T47D (cell line): ENCODE results near the gene ZNF385B.
A peak's percentile ranks its signal among the peaks of the same experiment; 100 is the strongest.

Source experiments
- DNase-seq, 2 experiments: peaks; one replicate each; pipeline versions ENCODE4 v3.0.0 to v3.0.0-alpha.2; 2011 to 2012; ENCODE audit warnings: low read depth in 1 of 2, low spot score in 1 of 2
- JUND ChIP-seq: IDR thresholded peaks from 2 replicates; pipeline ENCODE4 v1.6.1; 2012; ENCODE audit warnings: low read depth
- in situ Hi-C: cut with HindIII; loops from 2 replicates; pipeline ENCODE4 v1.10.0; 2016; ENCODE audit warnings: low sequenced_read_pairs, low pct_unique_long_range_greater_than_20kb

The ZNF385B gene

DNA sequence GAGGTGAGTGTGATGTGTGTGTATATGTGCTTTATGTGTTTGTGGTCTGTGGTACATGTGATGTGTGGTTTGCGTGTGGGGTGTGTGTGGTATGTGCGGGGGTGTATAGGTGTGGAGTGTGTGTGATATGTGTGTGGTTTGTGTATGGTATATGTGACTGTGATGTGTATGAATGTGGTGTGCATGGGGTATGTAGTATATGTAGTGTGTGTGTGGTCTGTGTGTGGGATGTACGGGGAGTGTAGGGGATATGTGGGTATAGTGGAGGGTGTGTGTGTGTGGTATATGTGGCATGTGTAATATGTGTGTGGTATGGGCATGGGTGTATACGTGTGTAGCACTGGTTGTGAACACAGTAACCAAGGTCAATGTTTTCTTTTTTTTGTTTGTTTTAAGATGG, 87.4 kb downstream of the ZNF385B start:
- in situ Hi-C loops: no loop called here
- TF ChIP-seq JUND: no peak
- no peak for DNase-seq

DNA sequence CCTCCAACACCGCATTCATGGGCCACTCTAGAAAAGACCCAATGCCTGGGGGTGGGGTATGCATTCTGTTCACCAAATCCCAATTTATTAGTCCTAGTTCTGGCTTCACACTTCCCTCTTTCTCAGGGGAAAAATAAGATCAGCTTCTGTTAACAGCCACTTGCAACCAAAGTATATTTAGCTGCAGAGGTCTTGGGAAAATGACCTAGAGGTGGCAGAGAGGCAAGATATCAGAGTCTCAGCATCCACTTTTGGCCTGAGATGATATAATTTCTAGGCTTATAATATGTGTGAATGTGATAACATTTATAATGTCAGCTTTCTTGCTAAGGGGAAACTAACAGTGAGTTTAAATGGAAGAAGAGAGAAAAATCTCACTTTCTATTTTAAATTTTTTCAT, 89.1 kb downstream of the ZNF385B start:
- no peak for TF ChIP-seq JUND
- no peak for DNase-seq
- in situ Hi-C loops: no loop called here

DNA sequence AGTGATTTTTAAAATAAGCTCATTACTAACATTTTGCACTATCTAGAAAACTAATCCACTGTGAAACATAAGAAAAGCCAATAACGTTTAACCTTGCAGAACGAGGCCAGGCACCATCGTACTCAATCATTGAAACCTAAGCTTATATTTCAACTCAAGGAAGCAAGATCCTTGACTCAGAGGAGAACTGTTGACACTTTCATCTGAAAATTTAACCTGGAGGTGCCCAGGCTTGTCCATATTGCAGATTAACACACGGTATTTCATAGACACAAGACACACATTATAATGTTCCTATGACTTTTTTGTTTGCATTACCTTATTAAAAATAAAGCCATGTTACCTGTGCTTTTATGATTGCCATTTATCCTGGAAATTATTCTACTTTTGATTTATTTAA, 89.6 kb downstream of the ZNF385B start:
- in situ Hi-C loops: no loop called here
- no peak for TF ChIP-seq JUND

DNA sequence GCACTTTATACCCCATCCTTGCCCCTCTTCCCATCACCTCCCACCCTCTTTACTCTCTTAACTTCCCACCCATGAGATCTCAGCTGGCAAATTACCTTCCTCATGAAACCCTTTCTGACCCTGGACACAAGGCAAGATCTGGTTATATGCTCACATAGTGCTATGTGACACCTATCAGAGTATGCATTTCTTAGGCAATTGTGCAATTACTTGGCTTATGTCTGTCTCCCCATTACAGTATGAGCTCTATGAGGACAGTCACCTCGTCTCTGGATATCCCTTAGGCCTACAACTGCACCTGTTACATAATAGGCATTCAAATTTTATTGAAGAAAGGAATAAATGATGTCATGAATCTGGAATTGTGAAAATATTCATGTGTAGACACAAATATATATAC, 91.4 kb downstream of the ZNF385B start:
- no peak for TF ChIP-seq JUND
- in situ Hi-C loops: no loop called here
- no peak for DNase-seq

More for the DNA sequence above, 89.6 kb downstream of the ZNF385B start:
- no peak for DNase-seq

DNA sequence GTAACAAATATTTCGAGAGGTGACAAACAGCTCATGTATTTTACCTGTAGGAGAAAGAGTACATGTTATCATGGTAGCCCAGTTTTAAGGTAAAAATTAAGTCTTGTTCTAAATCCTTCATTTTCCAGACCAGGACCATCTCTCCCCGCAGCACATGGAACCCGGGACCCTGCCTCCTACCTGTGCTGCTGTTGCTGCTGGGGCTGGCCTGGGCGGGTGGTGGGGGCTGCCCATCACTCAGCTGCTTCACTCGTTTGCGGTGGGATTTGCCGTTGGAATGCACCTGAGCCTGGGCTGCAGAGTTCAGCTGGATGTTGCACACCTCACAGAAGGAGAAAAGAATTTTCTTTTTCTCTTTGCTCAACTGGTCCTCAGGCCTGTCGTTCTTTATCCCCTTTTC, 92.1 kb downstream of the ZNF385B start:
- TF ChIP-seq JUND: no peak
- in situ Hi-C loops: no loop called here
- DNase-seq: no peak

DNA sequence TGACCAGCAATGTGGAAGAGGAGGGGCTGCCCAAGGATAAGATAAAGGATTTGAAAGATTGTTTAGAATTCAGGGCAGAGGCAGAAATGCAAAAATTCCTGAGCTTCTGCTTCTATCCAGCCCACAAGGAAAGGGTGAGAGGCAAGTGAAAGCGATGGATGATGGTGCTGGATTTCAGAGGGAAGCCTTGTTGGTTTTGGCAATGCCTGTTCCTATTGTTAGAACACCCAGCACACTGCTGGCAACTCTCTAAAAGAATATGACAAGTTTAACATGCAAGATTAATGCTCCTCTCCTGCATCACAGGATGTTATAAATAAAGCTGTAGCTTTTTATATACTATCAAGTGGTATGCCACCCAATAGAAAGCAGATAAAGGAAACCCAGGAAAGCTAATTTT, 92.6 kb downstream of the ZNF385B start:
- DNase-seq: no peak
- in situ Hi-C loops: no loop called here

DNA sequence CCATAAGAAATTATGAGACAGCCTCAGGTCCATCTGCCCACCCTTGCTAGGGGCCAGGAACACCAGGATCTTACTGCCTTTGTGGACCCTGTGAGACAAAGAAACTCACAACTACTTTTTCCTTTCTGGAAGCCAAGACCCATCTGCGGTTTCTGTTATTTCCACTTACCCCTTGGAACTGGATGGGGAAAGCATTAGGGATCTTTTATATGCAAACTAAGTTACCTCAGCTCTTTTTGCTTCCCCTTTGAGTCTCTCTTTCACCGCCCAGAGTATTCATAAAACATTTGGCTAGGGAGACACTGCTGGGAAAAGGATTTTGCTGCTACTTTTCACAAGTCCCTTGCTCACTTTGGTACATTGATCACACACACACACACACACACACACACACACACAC, 95.7 kb downstream of the ZNF385B start:
- no peak for TF ChIP-seq JUND
- no peak for DNase-seq
- in situ Hi-C loops: no loop called here

More for the DNA sequence above, 92.6 kb downstream of the ZNF385B start:
- TF ChIP-seq JUND: no peak

DNA sequence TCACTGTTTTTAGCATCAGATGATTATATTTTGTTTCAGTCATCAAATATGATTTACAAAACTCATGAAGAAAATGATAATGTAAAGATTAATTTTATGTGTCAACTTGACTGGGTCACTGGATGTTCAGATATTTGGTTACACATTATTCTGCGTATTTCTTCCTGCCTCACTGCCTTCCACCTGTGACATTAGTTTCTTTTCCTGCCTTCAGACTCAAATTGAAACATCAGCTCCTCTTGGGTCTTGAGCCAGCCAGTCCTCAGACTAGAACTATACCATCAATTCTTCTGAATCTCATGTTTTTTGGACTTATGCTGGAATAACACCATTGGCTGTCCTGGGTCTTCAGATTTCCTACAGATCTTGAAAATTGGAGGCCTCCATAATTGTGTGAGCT, 96.7 kb downstream of the ZNF385B start:
- in situ Hi-C loops: no loop called here
- TF ChIP-seq JUND: no peak

DNA sequence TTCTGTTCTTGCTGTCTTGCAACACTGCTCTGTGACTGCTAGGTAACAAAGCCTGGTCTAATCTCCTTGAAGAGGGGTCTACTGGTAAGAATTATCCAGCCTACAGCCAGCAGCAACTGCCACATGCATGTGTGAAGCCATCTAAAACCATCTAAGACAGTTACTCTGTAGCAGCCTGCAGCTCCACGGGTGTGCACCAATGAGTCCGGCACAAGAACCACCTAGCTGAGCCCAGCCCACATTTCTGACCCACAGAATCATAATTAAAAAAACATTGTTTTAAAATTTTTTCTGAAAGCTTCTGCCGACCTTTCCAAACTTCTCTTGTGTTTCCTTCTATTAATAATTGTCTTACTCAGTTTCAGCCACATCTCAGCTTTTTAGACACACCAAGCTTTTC, 102.8 kb downstream of the ZNF385B start:
- in situ Hi-C loops: no loop called here
- DNase-seq: no peak
- no peak for TF ChIP-seq JUND

More for the DNA sequence above, 96.7 kb downstream of the ZNF385B start:
- DNase-seq: no peak

DNA sequence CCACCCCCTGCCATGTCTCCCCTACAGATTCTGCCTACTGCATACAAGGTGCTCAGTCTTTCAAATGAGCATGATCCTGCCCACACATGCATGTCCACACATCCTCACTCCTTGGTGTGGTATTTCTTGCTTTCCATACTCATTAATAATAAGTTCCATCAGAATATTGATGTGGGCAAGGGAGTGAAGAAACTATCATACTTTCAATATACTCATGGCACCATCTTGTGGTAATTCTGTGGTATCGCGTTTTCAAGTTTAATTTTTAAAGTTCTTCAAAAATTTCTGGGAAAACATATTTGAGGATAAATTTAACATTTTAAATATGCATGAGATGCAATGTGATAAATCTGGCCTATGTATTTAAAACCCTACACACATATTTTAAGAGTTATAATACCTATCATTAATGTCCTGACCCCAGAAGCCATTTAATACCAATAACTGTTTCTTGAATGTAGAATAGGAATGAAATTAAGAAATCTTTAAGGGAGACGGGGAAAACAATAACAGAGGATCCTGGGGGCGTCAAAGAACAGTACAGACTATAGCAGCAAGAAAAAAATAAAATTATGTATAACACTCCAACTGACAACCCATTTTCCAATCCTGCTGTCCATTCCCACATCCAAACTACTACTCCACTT, 110.1 kb downstream of the ZNF385B start:
- TF ChIP-seq JUND: no peak
- in situ Hi-C loops: no loop called here
- DNase-seq: peak in 1 of 2 experiments; percentile 30

DNA sequence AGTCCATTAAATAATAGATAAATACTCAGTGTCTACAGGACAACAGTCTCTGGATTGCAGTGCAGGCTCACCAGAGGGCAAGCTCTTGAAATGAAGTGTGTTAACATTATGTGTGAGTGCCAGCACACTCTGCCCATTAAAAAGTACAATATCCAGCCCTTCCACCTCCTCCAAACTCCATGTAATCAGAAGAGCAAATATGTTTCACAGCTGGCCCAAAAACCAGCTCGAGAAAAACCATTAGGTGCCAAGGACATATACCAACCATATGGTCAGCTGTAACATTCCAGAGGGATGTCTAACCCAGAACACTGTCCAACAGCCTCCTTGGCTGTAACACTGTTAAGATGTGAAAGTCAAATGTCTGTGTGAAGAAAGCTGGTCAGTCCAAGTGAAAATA, 112.2 kb downstream of the ZNF385B start:
- TF ChIP-seq JUND: no peak
- in situ Hi-C loops: no loop called here
- no peak for DNase-seq

DNA sequence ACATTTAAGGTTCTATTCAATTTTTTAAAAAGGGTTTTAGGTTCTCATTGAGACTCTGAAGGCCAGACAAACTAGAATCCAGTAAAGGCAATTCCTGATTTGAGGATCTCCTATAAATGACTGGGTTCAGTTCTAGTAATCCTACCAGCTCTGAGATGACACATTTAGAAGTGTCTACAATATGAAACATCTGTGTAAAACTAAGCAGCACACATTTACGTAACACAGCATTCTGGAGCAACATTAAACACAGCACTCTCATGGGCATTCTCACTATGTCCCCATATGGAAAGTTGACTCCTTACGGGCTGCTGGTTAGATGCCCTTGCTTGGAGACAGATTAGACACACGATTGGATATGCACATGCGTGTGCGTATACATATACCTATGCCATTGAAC, 114.4 kb downstream of the ZNF385B start:
- TF ChIP-seq JUND: no peak
- no peak for DNase-seq
- in situ Hi-C loops: no loop called here

DNA sequence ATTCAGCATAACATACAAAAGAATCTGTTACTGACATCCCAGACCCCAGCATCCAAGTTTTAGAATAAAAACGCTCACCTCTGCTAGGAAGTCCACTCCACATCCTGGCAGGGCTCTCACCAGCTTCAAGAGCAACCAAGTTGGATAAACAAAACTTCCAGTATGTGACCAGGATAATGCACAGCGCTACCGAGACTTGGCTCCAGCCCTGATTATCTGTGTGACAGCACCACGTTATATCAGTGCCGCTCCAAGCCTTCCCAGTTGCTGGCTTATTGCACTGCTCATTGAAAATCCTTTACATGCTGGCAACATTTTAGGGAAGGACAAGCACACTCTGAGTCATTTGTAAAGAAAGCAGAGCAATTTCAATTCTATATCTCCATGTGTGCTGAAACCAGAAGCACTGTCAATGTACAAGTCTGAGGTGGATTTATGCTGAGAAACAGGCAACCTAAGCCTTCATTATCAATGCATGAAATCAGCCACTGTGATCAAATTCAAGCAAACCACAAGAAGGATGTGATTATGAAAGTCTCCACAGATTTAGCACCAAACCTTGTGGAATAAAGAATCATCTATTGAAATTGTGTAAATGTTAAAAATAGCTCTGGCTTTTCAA, 115.7 kb downstream of the ZNF385B start:
- DNase-seq: peak in 1 of 2 experiments; percentile 1
- TF ChIP-seq JUND: no peak
- in situ Hi-C loops: no loop called here

DNA sequence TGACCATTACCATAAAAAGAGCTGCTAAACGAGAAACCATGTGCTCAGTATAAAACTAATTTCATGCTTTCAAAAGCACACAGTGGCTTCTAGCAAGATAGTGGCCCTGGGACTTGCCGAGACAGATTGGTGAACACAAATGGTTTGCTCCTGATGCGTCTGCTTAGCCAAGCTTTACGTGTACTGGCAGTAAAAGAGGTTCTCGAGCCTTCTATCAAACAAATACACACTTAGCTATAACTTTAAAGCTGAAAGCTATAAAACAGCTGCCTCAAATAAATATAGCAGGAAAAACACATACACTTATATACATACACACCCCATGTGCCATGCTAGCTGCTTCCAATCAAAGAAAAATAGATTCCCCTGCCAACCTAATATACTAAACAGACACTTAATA, 117.0 kb downstream of the ZNF385B start:
- in situ Hi-C loops: no loop called here
- DNase-seq: no peak
- no peak for TF ChIP-seq JUND
